Gastrocnemius medialis (tissue), 4 donors: ENCODE data around the gene PIGA. TPM values are rescaled to one million over a fixed set of nuclear protein-coding genes. Genes with fewer than 3 reads are reported as not detected.

ENCODE experiments used
- ATAC-seq, 2 donors: fragments of 150-250 bp; one replicate each; pipeline ENCODE4 v1.9.1; 2016
- DNase-seq, 2 donors: peaks; one replicate each; pipeline ENCODE4 v3.0.0-alpha.2; 2019
- H3K27ac ChIP-seq, 4 donors: fragments of 200-600 bp; sonication (generic); 1 replicate in 1 of 4; 2 replicates in 3 of 4; pipeline ENCODE4 v1.5.1; 2016 to 2018; ENCODE audit warnings: mild to moderate bottlenecking in 2 of 4, moderate library complexity in 1 of 4
- H3K27me3 ChIP-seq, 3 donors: fragments of 200-600 bp; sonication (generic) in 2 of 3; 1 replicate in 1 of 3; 2 replicates in 2 of 3; pipeline versions ENCODE4 v1.5.1 to v1.6.0; 2016 to 2019; ENCODE audit warnings: mild to moderate bottlenecking in 1 of 3, moderate library complexity in 1 of 3
- H3K36me3 ChIP-seq, 2 donors: fragments of 200-600 bp; sonication (generic) in 1 of 2; one replicate each; pipeline ENCODE4 v1.5.1; 2017 to 2018
- H3K4me1 ChIP-seq, 2 donors: fragments of 200-600 bp; sonication (generic) in 1 of 2; one replicate each; pipeline ENCODE4 v1.5.1; 2016 to 2017; ENCODE audit warnings: mild to moderate bottlenecking in 2 of 2
- H3K4me3 ChIP-seq, 4 donors: fragments of 200-600 bp; sonication (generic) in 3 of 4; 1 replicate in 1 of 4; 2 replicates in 3 of 4; pipeline ENCODE4 v1.5.1; 2016 to 2019; ENCODE audit warnings: mild to moderate bottlenecking in 2 of 4
- H3K9me3 ChIP-seq, 3 donors: fragments of 200-600 bp; sonication (generic) in 2 of 3; 1 replicate in 1 of 3; 2 replicates in 2 of 3; pipeline ENCODE4 v1.5.1; 2016 to 2019
- CTCF ChIP-seq, 5 experiments: fragments of 450-650 bp in 3 of 5; fragments of 200-600 bp in 2 of 5; sonication (generic) in 2 of 5; IDR thresholded peaks in 4 of 5; conservative IDR thresholded peaks in 1 of 5; 1 replicate in 4 of 5; 2 replicates in 1 of 5; pipeline ENCODE4 v1.5.1; 2016 to 2019; ENCODE audit warnings: antibody characterized with exemption in 5 of 5, mild to moderate bottlenecking in 3 of 5, moderate library complexity in 3 of 5
- POLR2A ChIP-seq, 2 donors: fragments of 450-650 bp; IDR thresholded peaks; one replicate each; pipeline ENCODE4 v1.6.1; 2017; ENCODE audit warnings: antibody characterized with exemption in 2 of 2, mild to moderate bottlenecking in 2 of 2, moderate library complexity in 2 of 2
- in situ Hi-C, 4 donors: fragments of 200-750 bp; cut with MboI; loops; one replicate each; pipeline versions ENCODE4 v1.15.0 to v1.8.0; 2017; ENCODE audit warnings: low sequenced_read_pairs in 4 of 4
- intact Hi-C: fragments of 100-400 bp; cut with DNase I; formaldehyde crosslinking; loops from one replicate; pipeline ENCODE4 v1.15.1; 2023; ENCODE audit warnings: low total_unique reads
- total RNA-seq, 4 donors: library from RNA; depleted of rRNA; stranded (reverse); fragments of >200 nt; gene quantifications; one replicate each; pipeline versions ENCODE4 v1.1.0 to v1.2.3, GENCODE V29; 2016

PIGA gene
- total RNA-seq = 1 to 10 TPM; 1.5 to 5.9 (median 3.1) TPM

- TF ChIP-seq POLR2A (IDR thresholded peaks at IDR 0.05) = peak; percentile 93 to 94
- no peak for TF ChIP-seq CTCF (IDR thresholded peaks at IDR 0.05 in 4 of 5, conservative IDR thresholded peaks at IDR 0.05 in 1 of 5)
- peak; percentile 93 to 96 for DNase-seq
- H3K27me3 ChIP-seq = no peaks in the 10 kb centered on the region
- no peaks in the 10 kb centered on the region for H3K9me3 ChIP-seq
- no peaks in the 10 kb centered on the region for H3K36me3 ChIP-seq
- peak within 1 kb of the TSS; percentile 63 to 78 (median 72) for H3K4me3 ChIP-seq
- in situ Hi-C loops = loop anchor here in 1 of 4 donors (25.0 kb wide), 1 partner anchor 152 kb away; the partner anchor contains the start of gene PIR
- intact Hi-C loops = loop anchor here (1.0 to 10.0 kb wide), 4 partner anchors 19 to 340 kb away; partner anchors contain the start of gene PIR
- peaks cover 0 to 13% of the 10 kb centered on the region in 2 donors for H3K4me1 ChIP-seq
- H3K27ac ChIP-seq = peak within 1 kb of the TSS; percentile 86 to 91 (median 89)
- ATAC-seq = peak; percentile 95 to 96
Measured at GRCh38 chrX:15335135-15336022, at the start of gene PIGA. Gene PIGA (minus strand): TSS chrX:15335523. CDS start chrX:15331930, 3,593 bp downstream.

DNA sequence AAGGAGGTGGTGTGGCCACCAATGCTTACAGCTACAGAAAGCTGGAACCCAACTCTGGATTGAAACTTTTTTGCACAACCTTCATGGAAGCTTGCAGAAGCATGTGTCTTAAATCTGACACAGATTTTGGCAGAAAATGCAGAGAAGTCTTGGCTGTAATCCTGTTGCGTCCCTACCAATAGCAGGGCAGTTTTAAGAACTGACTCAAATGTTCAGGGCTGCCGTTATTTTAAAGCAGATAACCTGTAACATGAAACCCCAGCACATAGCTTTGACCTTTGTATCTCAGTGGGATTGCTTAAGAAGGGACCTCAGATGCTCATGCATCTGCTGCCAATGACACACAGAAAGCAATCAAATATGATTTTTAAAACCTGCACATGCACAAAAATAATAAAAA lies 49.0 kb upstream of the PIGA start, which contains the start of gene VEGFD:
VEGFD (minus strand) TSS at position 110 of the 400 bp plus-strand sequence. CDS start 467 bp downstream, outside the sequence.
- in situ Hi-C loops = no loop called here
- Histone ChIP-seq H3K4me1 (peaks cover 0 to 10% of the 10 kb centered on the region in 2 donors), H3K9me3 (no peaks in the 10 kb centered on the region), H3K27me3 (peaks cover 0 to 4% (median 0%) of the 10 kb centered on the region in 3 donors), H3K36me3 (no peaks in the 10 kb centered on the region), H3K4me3 (no peak within 1 kb of the TSS), H3K27ac (peak within 1 kb of the TSS in 1 of 4 donors; percentile 31)
- TF ChIP-seq POLR2A (IDR thresholded peaks at IDR 0.05) (no peak), CTCF (IDR thresholded peaks at IDR 0.05 in 4 of 5, conservative IDR thresholded peaks at IDR 0.05 in 1 of 5) (no peak)
- ATAC-seq = peak; percentile 68 to 90
- peak; percentile 3 to 35 for DNase-seq
- intact Hi-C loops = no loop called here

DNA sequence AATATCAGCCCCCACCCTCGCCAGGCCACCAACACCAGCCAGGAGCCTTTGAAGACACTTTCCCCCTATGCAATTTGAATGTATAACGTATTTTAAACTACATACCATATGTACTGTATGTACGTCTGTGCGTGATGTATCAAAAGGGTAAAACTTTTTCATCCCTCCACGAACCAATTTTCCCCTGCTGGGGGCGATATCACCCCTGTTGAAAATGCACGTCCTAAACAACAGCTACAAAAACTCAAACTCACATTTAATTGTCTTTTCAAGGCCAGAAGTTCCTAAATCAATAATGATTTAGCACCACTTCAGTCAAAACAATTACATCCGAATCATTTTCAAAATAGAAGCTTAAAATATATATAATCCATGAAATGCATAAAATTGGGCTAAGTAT lies 47.5 kb upstream of the PIGA start:
- intact Hi-C loops = no loop called here
- in situ Hi-C loops = no loop called here
- Histone ChIP-seq H3K4me3 (no peak overlapping the region), H3K4me1 (peaks cover 0 to 10% of the 10 kb centered on the region in 2 donors), H3K27ac (no peak overlapping the region), H3K27me3 (peaks cover 0 to 4% (median 0%) of the 10 kb centered on the region in 3 donors), H3K9me3 (no peaks in the 10 kb centered on the region), H3K36me3 (no peaks in the 10 kb centered on the region)
- TF ChIP-seq POLR2A (IDR thresholded peaks at IDR 0.05) (no peak), CTCF (IDR thresholded peaks at IDR 0.05 in 4 of 5, conservative IDR thresholded peaks at IDR 0.05 in 1 of 5) (no peak)
- ATAC-seq = no peak
- no peak for DNase-seq

GRCh38 chrX:15376956-15377355 lies 41.6 kb upstream of the PIGA start:
- DNase-seq = no peak
- in situ Hi-C loops (no loop called here), intact Hi-C loops (no loop called here)
- Histone ChIP-seq H3K4me3 (no peak overlapping the region), H3K9me3 (no peaks in the 10 kb centered on the region), H3K27ac (no peak overlapping the region), H3K36me3 (no peaks in the 10 kb centered on the region), H3K27me3 (peaks cover 0 to 7% (median 0%) of the 10 kb centered on the region in 3 donors), H3K4me1 (no peaks in the 10 kb centered on the region)
- ATAC-seq = no peak
- TF ChIP-seq CTCF (IDR thresholded peaks at IDR 0.05 in 4 of 5, conservative IDR thresholded peaks at IDR 0.05 in 1 of 5) = no peak
- no peak for TF ChIP-seq POLR2A (IDR thresholded peaks at IDR 0.05)
